Measurements from ENCODE around the gene TMEM132D. TPM values are rescaled to one million over a fixed set of nuclear protein-coding genes. Genes with fewer than 3 reads are reported as not detected.

TMEM132D gene
- total RNA-seq, 1 experiment from 2014 or later, result 0.03 TPM

GRCh38 chr12:129304529-129304928 lies 599.3 kb downstream of the TMEM132D start:
- no peak for DNase-seq
- Histone ChIP-seq H3K27me3 (no peaks in the 10 kb centered on the region), H3K9me3 (no peaks in the 10 kb centered on the region), H3K4me3 (no peak overlapping the region), H3K36me3 (no peaks in the 10 kb centered on the region)

GRCh38 chr12:129300011-129300410 lies 603.8 kb downstream of the TMEM132D start:
- Histone ChIP-seq H3K9me3 (no peaks in the 10 kb centered on the region), H3K27me3 (no peaks in the 10 kb centered on the region), H3K4me3 (no peak overlapping the region), H3K36me3 (no peaks in the 10 kb centered on the region)
- no peak for DNase-seq

GRCh38 chr12:129298921-129299320 lies 604.9 kb downstream of the TMEM132D start:
- no peaks in the 10 kb centered on the region for H3K36me3 ChIP-seq
- no peak overlapping the region for H3K4me3 ChIP-seq
- no peak for DNase-seq
- H3K27me3 ChIP-seq, result no peaks in the 10 kb centered on the region
- no peaks in the 10 kb centered on the region for H3K9me3 ChIP-seq

GRCh38 chr12:129296671-129297070 lies 607.2 kb downstream of the TMEM132D start:
- Histone ChIP-seq H3K27me3 (no peaks in the 10 kb centered on the region), H3K9me3 (no peaks in the 10 kb centered on the region), H3K4me3 (no peak overlapping the region), H3K36me3 (no peaks in the 10 kb centered on the region)
- DNase-seq, result no peak

- Histone ChIP-seq H3K9me3 (no peaks in the 10 kb centered on the region), H3K4me3 (no peak overlapping the region), H3K36me3 (no peaks in the 10 kb centered on the region), H3K27me3 (no peaks in the 10 kb centered on the region)
- DNase-seq, result no peak
Observed at GRCh38 chr12:129294868-129295267, 609.0 kb downstream of the TMEM132D start.

GRCh38 chr12:129279771-129280170 lies 624.1 kb downstream of the TMEM132D start:
- Histone ChIP-seq H3K36me3 (no peaks in the 10 kb centered on the region), H3K4me3 (no peak overlapping the region), H3K9me3 (no peaks in the 10 kb centered on the region), H3K27me3 (no peaks in the 10 kb centered on the region)
- DNase-seq, result no peak

- no peak overlapping the region for H3K4me3 ChIP-seq
- H3K27me3 ChIP-seq, result no peaks in the 10 kb centered on the region
- no peaks in the 10 kb centered on the region for H3K9me3 ChIP-seq
- DNase-seq, result no peak
- no peaks in the 10 kb centered on the region for H3K36me3 ChIP-seq
Observed at GRCh38 chr12:129276361-129277060, 627.3 kb downstream of the TMEM132D start.

GRCh38 chr12:129269756-129270495 lies 633.9 kb downstream of the TMEM132D start:
- H3K36me3 ChIP-seq, result no peaks in the 10 kb centered on the region
- no peak overlapping the region for H3K4me3 ChIP-seq
- DNase-seq, result no peak
- H3K27me3 ChIP-seq, result no peaks in the 10 kb centered on the region
- H3K9me3 ChIP-seq, result no peaks in the 10 kb centered on the region

- no peaks in the 10 kb centered on the region for H3K36me3 ChIP-seq
- no peak overlapping the region for H3K4me3 ChIP-seq
- DNase-seq, result no peak
- H3K27me3 ChIP-seq, result no peaks in the 10 kb centered on the region
- no peaks in the 10 kb centered on the region for H3K9me3 ChIP-seq
Observed at GRCh38 chr12:129258781-129259318, 645.0 kb downstream of the TMEM132D start.

- Histone ChIP-seq H3K4me3 (no peak overlapping the region), H3K9me3 (no peaks in the 10 kb centered on the region), H3K36me3 (no peaks in the 10 kb centered on the region), H3K27me3 (no peaks in the 10 kb centered on the region)
- DNase-seq, result no peak
Observed at GRCh38 chr12:129257524-129257923, 646.3 kb downstream of the TMEM132D start.

- Histone ChIP-seq H3K9me3 (no peaks in the 10 kb centered on the region), H3K27me3 (peaks cover 5% of the 10 kb centered on the region), H3K36me3 (no peaks in the 10 kb centered on the region), H3K4me3 (no peak overlapping the region)
- DNase-seq, result no peak
Observed at GRCh38 chr12:129246630-129247029, 657.2 kb downstream of the TMEM132D start.

- H3K36me3 ChIP-seq, result no peaks in the 10 kb centered on the region
- H3K9me3 ChIP-seq, result no peaks in the 10 kb centered on the region
- no peak for DNase-seq
- H3K27me3 ChIP-seq, result peaks cover 5% of the 10 kb centered on the region
- no peak overlapping the region for H3K4me3 ChIP-seq
Observed at GRCh38 chr12:129245769-129246168, 658.1 kb downstream of the TMEM132D start.

- no peaks in the 10 kb centered on the region for H3K36me3 ChIP-seq
- peaks cover 3% of the 10 kb centered on the region; the same call in 1 of the 2 replicates for H3K27me3 ChIP-seq
- H3K9me3 ChIP-seq, result no peaks in the 10 kb centered on the region
- DNase-seq, result no peak
- no peak overlapping the region for H3K4me3 ChIP-seq
Observed at GRCh38 chr12:129241852-129242251, 662.0 kb downstream of the TMEM132D start.

GRCh38 chr12:129237881-129238280 lies 665.9 kb downstream of the TMEM132D start:
- no peak for DNase-seq

GRCh38 chr12:129234209-129234608 lies 669.6 kb downstream of the TMEM132D start:
- DNase-seq, result no peak
- Histone ChIP-seq H3K4me3 (no peak overlapping the region), H3K27me3 (no peaks in the 10 kb centered on the region), H3K36me3 (no peaks in the 10 kb centered on the region), H3K9me3 (no peaks in the 10 kb centered on the region)

More at GRCh38 chr12:129237881-129238280, 665.9 kb downstream of the TMEM132D start:
- H3K27me3 ChIP-seq, result peaks cover 2% of the 10 kb centered on the region; the same call in 1 of the 2 replicates
- H3K4me3 ChIP-seq, result no peak overlapping the region
- no peaks in the 10 kb centered on the region for H3K9me3 ChIP-seq
- no peaks in the 10 kb centered on the region for H3K36me3 ChIP-seq

GRCh38 chr12:129231491-129231890 lies 672.3 kb downstream of the TMEM132D start:
- Histone ChIP-seq H3K4me3 (no peak overlapping the region), H3K27me3 (no peaks in the 10 kb centered on the region), H3K36me3 (no peaks in the 10 kb centered on the region), H3K9me3 (no peaks in the 10 kb centered on the region)
- DNase-seq, result no peak

- DNase-seq, result no peak
- H3K36me3 ChIP-seq, result no peaks in the 10 kb centered on the region
- H3K9me3 ChIP-seq, result no peaks in the 10 kb centered on the region
- no peaks in the 10 kb centered on the region for H3K27me3 ChIP-seq
- no peak overlapping the region for H3K4me3 ChIP-seq
Observed at GRCh38 chr12:129230995-129231394, 672.8 kb downstream of the TMEM132D start.

GRCh38 chr12:129226851-129227250 lies 677.0 kb downstream of the TMEM132D start:
- Histone ChIP-seq H3K4me3 (no peak overlapping the region), H3K36me3 (no peaks in the 10 kb centered on the region), H3K9me3 (no peaks in the 10 kb centered on the region), H3K27me3 (no peaks in the 10 kb centered on the region)
- no peak for DNase-seq

Data from MG63 (cell line).